A549 (cell line): ENCODE results near the gene PRKAR2B. TPM values are rescaled to one million over a fixed set of nuclear protein-coding genes. Genes with fewer than 3 reads are reported as not detected.

Experiments used
- ATAC-seq, 2 experiments: fragments of 200-7000 bp in 1 of 2; fragments of >200 bp in 1 of 2; cut with Nextera tagmentation in 1 of 2; cut with Tn5 transposase in 1 of 2; 3 replicates each; pipeline versions ENCODE4 v1.8.0 to v1.9.1; 2018 to 2020; ENCODE audit warnings: mild to moderate bottlenecking in 1 of 2, moderate library complexity in 1 of 2
- CTCF ChIA-PET: fragments of 300-600 bp; sonication (Branson Sonifier 250); formaldehyde crosslinking; extraction: SDS; loops from one replicate; lab custom pipeline; 2021; ENCODE audit warnings: antibody characterized with exemption, inconsistent platforms; lab: Yijun Ruan, JAX
- POLR2A ChIA-PET: fragments of 350-600 bp; formaldehyde crosslinking; extraction: SDS; loops from one replicate; lab custom pipeline; 2021; ENCODE audit warnings: antibody characterized with exemption, inconsistent platforms; lab: Yijun Ruan, JAX
- DNase-seq, 2 experiments: peaks; one replicate each; pipeline versions ENCODE4 v3.0.0 to v3.0.0-alpha.2; 2011 to 2016; ENCODE audit warnings: low read depth in 1 of 2, low spot score in 1 of 2
- FAIRE-seq: peaks from 2 replicates; lab custom pipeline; 2011; peaks lifted over from hg19 to GRCh38; lab: Jason Lieb, UNC
- H3K27ac ChIP-seq, 2 experiments: fragments of >200 bp; sonication (Bioruptor Twin); formaldehyde crosslinking; 3 replicates each; pipeline ENCODE4 v1.5.1; 2016 to 2017
- H3K4me1 ChIP-seq: fragments of >200 bp; sonication (Bioruptor Twin); formaldehyde crosslinking; 3 replicates; pipeline ENCODE4 v1.6.1; 2016
- H3K4me2 ChIP-seq: fragments of >200 bp; sonication (Bioruptor Twin); formaldehyde crosslinking; 3 replicates; pipeline ENCODE4 v1.6.1; 2016
- H3K4me3 ChIP-seq: fragments of >200 bp; sonication (Bioruptor Twin); formaldehyde crosslinking; 3 replicates; pipeline ENCODE4 v1.5.1; 2016
- H3K9me3 ChIP-seq: fragments of >200 bp; sonication (Bioruptor Twin); formaldehyde crosslinking; 3 replicates; pipeline ENCODE4 v1.6.1; 2016
- BCL3 ChIP-seq: fragments of >200 bp; sonication (Bioruptor Twin); formaldehyde crosslinking; IDR thresholded peaks from 3 replicates; pipeline ENCODE4 v1.6.1; 2016
- CBX2 ChIP-seq: fragments of 200-600 bp; sonication (generic); IDR thresholded peaks from 2 replicates; pipeline ENCODE4 v1.6.1; 2016; ENCODE audit warnings: low read depth, mild to moderate bottlenecking, borderline replicate concordance
- EHF ChIP-seq: fragments of 250-450 bp; sonication (Bioruptor Pico); IDR thresholded peaks from 2 replicates; pipeline ENCODE4 v1.5.0; 2020; ENCODE audit warnings: mild to moderate bottlenecking
- FOXS1 ChIP-seq: fragments of 250-450 bp; sonication (Bioruptor Pico); IDR thresholded peaks from 2 replicates; pipeline ENCODE4 v1.5.0; 2020; ENCODE audit warnings: mild to moderate bottlenecking, moderate library complexity
- HDAC2 ChIP-seq: fragments of 200-600 bp; sonication (generic); IDR thresholded peaks from 2 replicates; pipeline ENCODE4 v1.6.1; 2016
- HEYL ChIP-seq: fragments of 250-450 bp; sonication (Bioruptor Pico); IDR thresholded peaks from 2 replicates; pipeline ENCODE4 v1.8.0; 2021; ENCODE audit warnings: mild to moderate bottlenecking, moderate library complexity
- HOXA7 ChIP-seq: fragments of 250-450 bp; sonication (Bioruptor Pico); IDR thresholded peaks from 2 replicates; pipeline ENCODE4 v1.5.0; 2020; ENCODE audit warnings: mild to moderate bottlenecking, moderate library complexity
- HOXB5 ChIP-seq: fragments of 250-450 bp; sonication (Bioruptor Pico); IDR thresholded peaks from 2 replicates; pipeline ENCODE4 v1.5.0; 2020; ENCODE audit warnings: mild to moderate bottlenecking, moderate library complexity
- JUN ChIP-seq, 2 experiments: fragments of >200 bp; sonication (Bioruptor Twin); formaldehyde crosslinking; IDR thresholded peaks; 2 replicates in 1 of 2; 3 replicates in 1 of 2; pipeline ENCODE4 v1.6.1; 2016 to 2017
- JUNB ChIP-seq: fragments of >200 bp; sonication (Bioruptor Twin); formaldehyde crosslinking; IDR thresholded peaks from 2 replicates; pipeline ENCODE4 v1.6.1; 2016
- MAX ChIP-seq: IDR thresholded peaks from 2 replicates; pipeline ENCODE4 v1.6.1; 2012
- MYC ChIP-seq: IDR thresholded peaks from 2 replicates; pipeline ENCODE4 v1.6.1; 2012; ENCODE audit warnings: mild to moderate bottlenecking, inconsistent platforms, low read length, improper control_type of control experiment, borderline replicate concordance
- NR3C1 ChIP-seq: fragments of >200 bp; sonication (Bioruptor Twin); formaldehyde crosslinking; IDR thresholded peaks from 3 replicates; pipeline ENCODE4 v1.6.1; 2017
- RARB ChIP-seq: fragments of 250-450 bp; sonication (Bioruptor Pico); IDR thresholded peaks from 2 replicates; pipeline ENCODE4 v1.8.0; 2021; ENCODE audit warnings: mild to moderate bottlenecking, moderate library complexity
- RCOR1 ChIP-seq: fragments of 150-350 bp; IDR thresholded peaks from 2 replicates; pipeline ENCODE4 v1.6.1; 2014; ENCODE audit warnings: antibody characterized with exemption, low read length, low read depth
- SMC3 ChIP-seq: fragments of >200 bp; sonication (Bioruptor Twin); formaldehyde crosslinking; IDR thresholded peaks from 3 replicates; pipeline ENCODE4 v1.6.1; 2018; ENCODE audit warnings: inconsistent platforms
- TFCP2L1 ChIP-seq: fragments of 250-450 bp; sonication (Bioruptor Pico); IDR thresholded peaks from 2 replicates; pipeline ENCODE4 v1.5.0; 2021; ENCODE audit warnings: mild to moderate bottlenecking
- TP53 ChIP-seq: fragments of 250-450 bp; sonication (Bioruptor Pico); IDR thresholded peaks from 2 replicates; pipeline ENCODE4 v1.5.0; 2021; ENCODE audit warnings: mild to moderate bottlenecking, moderate library complexity
- ZC3H11A ChIP-seq: fragments of 450-650 bp; IDR thresholded peaks from 2 replicates; pipeline ENCODE4 v1.6.1; 2014; ENCODE audit warnings: antibody characterized with exemption, mild to moderate bottlenecking
- ZNF302 ChIP-seq: fragments of 250-450 bp; sonication (Bioruptor Pico); IDR thresholded peaks from 2 replicates; pipeline ENCODE4 v1.9.0; 2021; ENCODE audit warnings: inconsistent platforms, mild to moderate bottlenecking, moderate library complexity
- WGBS: methylation state at CpG from one replicate; pipeline ENCODE4 v1.1.6; 2017; ENCODE audit errors: missing lambda C conversion rate; 5-methylcytosine and 5-hydroxymethylcytosine counted together
- polyA plus RNA-seq, 4 experiments: library from polyadenylated mRNA; depleted of rRNA in 3 of 4; stranded (reverse); fragments of >200 nt; fragmentation: RNase III in 1 of 4; extraction: RNeasy Plus Mini Kit Qiagen cat#74134 plus additional on column Dnase treatment in 1 of 4; gene quantifications; 2 replicates in 3 of 4; 3 replicates in 1 of 4; pipeline ENCODE4 v1.2.3, GENCODE V29; 2011 to 2017
- TF ChIP-seq, protein P1 (sequence below): IDR thresholded peaks from 2 replicates; pipeline ENCODE4 v1.6.1; 2012
- TF ChIP-seq, protein P2 (sequence below): fragments of 250-450 bp; sonication (Bioruptor Pico); IDR thresholded peaks from 2 replicates; pipeline ENCODE4 v1.5.0; 2020; ENCODE audit warnings: low read depth, mild to moderate bottlenecking, moderate library complexity
- TF ChIP-seq, protein P3 (sequence below): fragments of 150-350 bp; IDR thresholded peaks from 2 replicates; pipeline ENCODE4 v1.6.1; 2014; ENCODE audit warnings: low read depth, mild to moderate bottlenecking, low read length
- TF ChIP-seq, protein P4 (sequence below): fragments of 250-450 bp; sonication (Bioruptor Pico); IDR thresholded peaks from 2 replicates; pipeline ENCODE4 v1.5.0; 2021; ENCODE audit warnings: mild to moderate bottlenecking, moderate library complexity, borderline replicate concordance

Gene PRKAR2B
- polyA plus RNA-seq, 2 of the 4 experiments (the other 2 are of a cell fraction), result 3.6 to 4.4 TPM

DNA sequence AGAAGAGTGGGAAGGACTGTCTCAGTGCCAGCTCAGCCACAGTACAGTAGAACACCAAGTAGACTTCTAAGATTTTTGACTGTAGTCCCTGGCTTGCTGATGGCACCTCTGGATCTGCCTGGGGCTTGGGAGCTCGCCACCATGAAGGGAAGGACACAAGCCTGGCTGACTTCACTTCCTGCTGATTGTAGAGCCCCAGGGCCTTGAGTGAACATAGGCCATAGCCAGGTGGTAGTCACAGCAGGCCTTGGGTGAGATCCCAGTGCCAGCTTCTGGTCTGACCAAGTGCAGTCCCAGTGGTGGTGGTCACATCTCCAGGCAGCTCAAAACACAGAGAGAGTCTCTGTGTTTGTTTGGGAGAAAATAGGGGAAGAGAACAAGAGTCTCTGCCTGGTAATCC is 66.7 kb downstream of the PRKAR2B start:
- ATAC-seq (no peak), DNase-seq (no peak), FAIRE-seq (no peak)
- Histone ChIP-seq H3K9me3 (no peaks in the 10 kb centered on the region), H3K4me1 (no peaks in the 10 kb centered on the region), H3K4me2 (no peak overlapping the region), H3K27ac (no peak overlapping the region), H3K4me3 (no peak overlapping the region)
- CTCF ChIA-PET, result no interaction called here
- TF ChIP-seq HEYL (CRISPR knock-in tag) (no peak), ZNF302 (CRISPR knock-in tag) (no peak), RCOR1 (no peak), MYC (no peak), FOXS1 (no peak), TP53 (no peak), SMC3 (no peak), JUN (IDR thresholded peaks at IDR 0.05) (no peak), HOXB5 (no peak)
- TF ChIP-seq, protein P1, sequence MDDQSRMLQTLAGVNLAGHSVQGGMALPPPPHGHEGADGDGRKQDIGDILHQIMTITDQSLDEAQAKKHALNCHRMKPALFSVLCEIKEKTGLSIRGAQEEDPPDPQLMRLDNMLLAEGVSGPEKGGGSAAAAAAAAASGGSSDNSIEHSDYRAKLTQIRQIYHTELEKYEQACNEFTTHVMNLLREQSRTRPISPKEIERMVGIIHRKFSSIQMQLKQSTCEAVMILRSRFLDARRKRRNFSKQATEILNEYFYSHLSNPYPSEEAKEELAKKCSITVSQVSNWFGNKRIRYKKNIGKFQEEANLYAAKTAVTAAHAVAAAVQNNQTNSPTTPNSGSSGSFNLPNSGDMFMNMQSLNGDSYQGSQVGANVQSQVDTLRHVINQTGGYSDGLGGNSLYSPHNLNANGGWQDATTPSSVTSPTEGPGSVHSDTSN, result no peak
- TF ChIP-seq, protein P2, sequence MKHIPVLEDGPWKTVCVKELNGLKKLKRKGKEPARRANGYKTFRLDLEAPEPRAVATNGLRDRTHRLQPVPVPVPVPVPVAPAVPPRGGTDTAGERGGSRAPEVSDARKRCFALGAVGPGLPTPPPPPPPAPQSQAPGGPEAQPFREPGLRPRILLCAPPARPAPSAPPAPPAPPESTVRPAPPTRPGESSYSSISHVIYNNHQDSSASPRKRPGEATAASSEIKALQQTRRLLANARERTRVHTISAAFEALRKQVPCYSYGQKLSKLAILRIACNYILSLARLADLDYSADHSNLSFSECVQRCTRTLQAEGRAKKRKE (CRISPR knock-in tag), result no peak
- POLR2A ChIA-PET, result no interaction called here
- 33% methylated on average over 1 of the region's 1 CpG for WGBS

GRCh38 chr7:107113866-107114265 is 69.4 kb downstream of the PRKAR2B start:
- 61% methylated on average over 5 of the region's 5 CpGs for WGBS
- ATAC-seq (no peak), FAIRE-seq (no peak)
- Histone ChIP-seq H3K4me2 (no peak overlapping the region), H3K4me1 (peaks cover 8% of the 10 kb centered on the region), H3K4me3 (no peak overlapping the region)
- CTCF ChIA-PET, result interaction anchor here (0.6 kb wide), 1 partner anchor 1442 kb away, joined by 3 read pairs; no protein-coding TSS in a partner anchor
- TF ChIP-seq NR3C1 (no peak), CBX2 (no peak)
- TF ChIP-seq, all 56 proteins: peak for 0
- no peaks in the 10 kb centered on the region for H3K9me3 ChIP-seq
- H3K27ac ChIP-seq, result no peak overlapping the region
- no peak for DNase-seq
- POLR2A ChIA-PET, result no interaction called here

DNA sequence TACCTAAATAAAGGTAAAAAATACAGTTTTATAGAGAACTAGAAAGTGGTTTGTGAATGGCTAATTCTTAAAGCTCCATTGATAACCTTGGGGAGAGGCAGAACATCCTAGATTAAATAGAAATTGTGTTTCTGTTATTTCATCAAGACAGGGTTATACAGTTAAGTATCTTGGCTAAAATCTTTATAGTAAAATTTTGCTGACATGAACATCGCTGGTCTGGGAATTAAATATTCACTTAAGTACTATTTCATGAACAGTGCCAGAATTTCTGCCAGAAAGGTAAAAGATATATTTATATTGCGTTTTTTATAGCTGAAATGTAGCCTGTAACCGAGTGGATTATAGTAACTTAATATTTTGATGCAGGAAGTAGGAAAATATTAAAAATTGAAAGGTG is 70.6 kb downstream of the PRKAR2B start:
- Histone ChIP-seq H3K27ac (no peak overlapping the region), H3K4me3 (no peak overlapping the region), H3K9me3 (no peaks in the 10 kb centered on the region), H3K4me2 (no peak overlapping the region), H3K4me1 (peaks cover 8% of the 10 kb centered on the region)
- 42% methylated on average over 3 of the region's 3 CpGs for WGBS
- ChIA-PET CTCF (no interaction called here), POLR2A (no interaction called here)
- ATAC-seq (no peak), FAIRE-seq (no peak), DNase-seq (no peak)
- no peak for TF ChIP-seq EHF (CRISPR knock-in tag)
- TF ChIP-seq RARB, result no peak
- TF ChIP-seq ZNF302 (CRISPR knock-in tag), result no peak
- TF ChIP-seq TFCP2L1 (CRISPR knock-in tag), result no peak
- no peak for TF ChIP-seq ZC3H11A
- TF ChIP-seq, protein P3, sequence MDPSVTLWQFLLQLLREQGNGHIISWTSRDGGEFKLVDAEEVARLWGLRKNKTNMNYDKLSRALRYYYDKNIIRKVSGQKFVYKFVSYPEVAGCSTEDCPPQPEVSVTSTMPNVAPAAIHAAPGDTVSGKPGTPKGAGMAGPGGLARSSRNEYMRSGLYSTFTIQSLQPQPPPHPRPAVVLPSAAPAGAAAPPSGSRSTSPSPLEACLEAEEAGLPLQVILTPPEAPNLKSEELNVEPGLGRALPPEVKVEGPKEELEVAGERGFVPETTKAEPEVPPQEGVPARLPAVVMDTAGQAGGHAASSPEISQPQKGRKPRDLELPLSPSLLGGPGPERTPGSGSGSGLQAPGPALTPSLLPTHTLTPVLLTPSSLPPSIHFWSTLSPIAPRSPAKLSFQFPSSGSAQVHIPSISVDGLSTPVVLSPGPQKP, result no peak
- TF ChIP-seq HDAC2, result no peak
- TF ChIP-seq, protein P4, sequence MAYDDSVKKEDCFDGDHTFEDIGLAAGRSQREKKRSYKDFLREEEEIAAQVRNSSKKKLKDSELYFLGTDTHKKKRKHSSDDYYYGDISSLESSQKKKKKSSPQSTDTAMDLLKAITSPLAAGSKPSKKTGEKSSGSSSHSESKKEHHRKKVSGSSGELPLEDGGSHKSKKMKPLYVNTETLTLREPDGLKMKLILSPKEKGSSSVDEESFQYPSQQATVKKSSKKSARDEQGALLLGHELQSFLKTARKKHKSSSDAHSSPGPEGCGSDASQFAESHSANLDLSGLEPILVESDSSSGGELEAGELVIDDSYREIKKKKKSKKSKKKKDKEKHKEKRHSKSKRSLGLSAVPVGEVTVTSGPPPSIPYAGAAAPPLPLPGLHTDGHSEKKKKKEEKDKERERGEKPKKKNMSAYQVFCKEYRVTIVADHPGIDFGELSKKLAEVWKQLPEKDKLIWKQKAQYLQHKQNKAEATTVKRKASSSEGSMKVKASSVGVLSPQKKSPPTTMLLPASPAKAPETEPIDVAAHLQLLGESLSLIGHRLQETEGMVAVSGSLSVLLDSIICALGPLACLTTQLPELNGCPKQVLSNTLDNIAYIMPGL, result no peak
- no peak for TF ChIP-seq MAX
- no peak for TF ChIP-seq BCL3
- no peak for TF ChIP-seq HOXA7 (CRISPR knock-in tag)
- TF ChIP-seq JUNB, result no peak
- TF ChIP-seq TP53, result no peak
- no peak for TF ChIP-seq RCOR1
